ENCODE data around the gene C19orf44.

GRCh38 chr19:16467581-16467980 lies 28.6 kb upstream of the C19orf44 start:
- TF ChIP-seq CTCF (IDR thresholded peaks at IDR 0.05; ENCODE audit: low read depth, low read length, poor library complexity, severe bottlenecking) (no peak), EZH2phosphoT487 (IDR thresholded peaks at IDR 0.05; ENCODE audit: borderline replicate concordance, low read length) (no peak)

All from DOHH2 (cell line).